ENCODE measurements around the gene TPSB2.

TPSB2 gene

DNA sequence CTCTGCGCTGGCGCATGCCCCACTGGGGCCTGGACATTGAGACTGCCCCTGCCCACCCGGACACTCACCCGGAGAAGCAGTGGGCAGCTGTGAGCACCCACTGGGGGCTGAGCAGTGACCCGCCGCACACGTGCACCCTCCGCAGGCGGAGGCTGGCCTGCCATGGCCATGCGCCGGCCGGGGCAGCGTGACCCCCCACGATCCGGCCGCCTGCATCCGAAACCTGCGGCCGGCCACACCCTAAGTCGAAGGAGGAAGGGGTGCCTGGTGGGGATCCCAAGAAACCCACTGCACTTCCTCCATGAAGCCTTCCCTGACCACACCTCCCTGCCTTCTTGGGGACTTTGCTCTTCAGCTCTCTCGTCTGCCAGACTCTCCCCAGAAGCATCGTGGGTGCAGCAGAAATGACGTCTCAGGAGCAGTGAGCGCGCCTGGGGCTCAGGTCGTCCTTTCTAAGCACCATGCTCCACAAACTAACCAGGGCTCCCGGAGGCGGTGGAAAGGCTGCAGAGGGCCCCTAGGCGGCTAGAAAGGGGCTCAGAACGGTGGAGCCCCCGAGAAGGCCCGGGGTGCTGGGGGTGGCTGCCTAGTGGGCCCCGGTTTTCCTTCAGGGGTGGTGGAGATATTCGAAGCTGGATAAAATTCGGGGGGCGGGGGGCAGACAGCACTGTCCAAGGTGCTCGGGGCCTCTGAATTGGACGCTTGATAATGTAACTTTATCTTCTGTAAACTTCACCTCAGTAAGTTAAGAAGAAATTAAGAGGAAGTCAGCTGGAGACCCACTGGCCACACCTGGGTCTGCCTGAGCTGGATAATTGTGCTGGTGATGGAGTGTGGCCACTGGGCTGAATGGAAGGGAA, 6.4 kb downstream of the TPSB2 start:
- H3K4me1 ChIP-seq (ENCODE audit: control insufficient read depth, insufficient read depth, low read length) = no peaks in the 10 kb centered on the region
- H3K27me3 ChIP-seq (ENCODE audit: control insufficient read depth, insufficient read depth, low read length) = no peaks in the 10 kb centered on the region
- no peaks in the 10 kb centered on the region for H3K9me3 ChIP-seq (ENCODE audit: control insufficient read depth, insufficient read depth, low read depth, low read length)
- no peak overlapping the region for H3K4me3 ChIP-seq (ENCODE audit: low read depth, low read length)
- no peak overlapping the region for H3K27ac ChIP-seq (ENCODE audit: low read depth, low read length)
- H3K9ac ChIP-seq (ENCODE audit: low read length) = no peak overlapping the region
- peaks cover 9% of the 10 kb centered on the region for H3K36me3 ChIP-seq (ENCODE audit: control insufficient read depth, insufficient read depth, low read length)

DNA sequence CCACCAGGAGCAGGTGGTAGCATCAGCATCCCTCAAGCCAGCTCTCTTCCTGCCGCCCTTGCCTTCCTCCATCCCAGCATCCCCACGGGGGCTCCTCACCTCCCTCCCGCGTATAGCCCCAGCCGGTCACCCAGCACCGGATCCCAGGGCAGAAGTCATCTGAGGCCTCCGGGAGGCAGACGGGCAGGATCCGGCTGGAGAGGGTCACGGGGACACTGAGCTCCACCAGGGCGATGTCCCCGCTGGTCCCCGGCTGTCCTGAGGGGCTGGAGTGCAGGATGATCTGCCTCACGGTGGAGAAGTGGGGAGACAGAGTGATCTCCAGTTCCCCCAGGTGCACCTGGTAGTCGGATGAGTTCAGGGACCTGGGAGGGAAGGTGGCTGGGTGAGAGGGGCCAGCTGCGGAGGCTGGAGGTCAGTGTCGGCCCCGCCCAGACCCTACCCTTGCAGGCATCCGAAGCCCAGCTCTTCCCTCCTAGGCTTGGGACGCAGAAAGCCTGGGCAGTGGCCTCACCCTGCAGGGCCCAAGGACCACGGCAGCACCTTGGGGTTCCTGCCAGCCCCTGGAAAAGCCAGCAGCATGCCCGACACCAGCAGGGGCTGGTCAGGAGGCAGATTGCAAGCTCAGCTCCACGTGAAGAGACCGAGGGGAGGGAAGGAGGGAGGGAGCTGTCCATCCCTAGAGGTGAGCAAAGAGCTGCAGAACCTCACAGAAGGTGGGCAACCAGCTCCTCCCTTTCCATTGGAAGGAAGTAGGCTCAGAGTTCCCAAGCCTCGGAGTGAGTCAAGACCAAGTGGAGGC, 7.2 kb downstream of the TPSB2 start:
- no peaks in the 10 kb centered on the region for H3K27me3 ChIP-seq (ENCODE audit: control insufficient read depth, insufficient read depth, low read length)
- no peak overlapping the region for H3K9ac ChIP-seq (ENCODE audit: low read length)
- H3K9me3 ChIP-seq (ENCODE audit: control insufficient read depth, insufficient read depth, low read depth, low read length) = no peaks in the 10 kb centered on the region
- no peak overlapping the region for H3K27ac ChIP-seq (ENCODE audit: low read depth, low read length)
- H3K4me1 ChIP-seq (ENCODE audit: control insufficient read depth, insufficient read depth, low read length) = no peaks in the 10 kb centered on the region
- H3K4me3 ChIP-seq (ENCODE audit: low read depth, low read length) = no peak overlapping the region
- H3K36me3 ChIP-seq (ENCODE audit: control insufficient read depth, insufficient read depth, low read length) = peaks cover 15% of the 10 kb centered on the region

DNA sequence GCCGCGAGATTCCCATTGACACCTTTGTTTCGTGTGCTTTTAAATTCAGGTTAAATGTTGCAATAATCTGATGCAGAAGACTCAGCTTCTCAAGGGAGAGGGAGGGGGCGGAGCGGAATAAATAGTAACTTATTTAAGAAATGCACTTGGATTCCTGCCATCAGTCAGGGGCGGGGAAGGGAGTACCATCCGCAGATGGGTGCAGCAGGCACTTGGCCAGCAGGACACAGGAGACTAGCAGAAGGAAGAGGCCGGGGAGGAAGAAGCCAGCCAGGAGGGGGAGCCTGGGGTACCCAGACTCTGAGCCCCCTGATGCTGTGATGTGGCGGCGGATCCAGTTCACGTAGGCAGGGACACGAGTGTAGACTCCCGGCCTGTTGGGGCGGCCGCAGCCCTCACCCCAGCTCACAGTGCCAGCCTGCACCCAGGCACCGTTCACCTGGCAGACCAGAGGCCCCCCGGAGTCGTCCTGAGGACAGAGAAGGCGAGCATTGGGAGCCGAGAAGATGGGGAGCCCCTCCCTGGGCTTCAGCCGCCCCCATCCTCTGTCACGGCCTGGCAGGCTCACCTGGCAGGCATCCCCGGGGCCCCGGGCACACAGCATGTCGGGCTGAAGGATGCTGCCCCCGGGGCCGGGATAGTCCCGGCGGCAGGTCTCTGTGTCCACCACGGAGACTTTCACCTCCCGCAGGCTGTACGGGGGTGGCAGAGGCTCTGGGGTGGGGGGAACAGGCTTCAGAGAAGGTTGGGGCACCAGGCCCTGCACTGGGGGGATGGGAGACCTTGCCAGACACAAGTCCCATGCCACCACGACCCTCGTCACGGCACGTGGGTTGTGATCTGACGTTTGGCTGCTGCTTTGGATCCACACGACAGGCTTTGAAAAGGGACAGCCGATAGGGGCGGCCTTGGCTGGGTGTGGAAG, 8.1 kb downstream of the TPSB2 start:
- Histone ChIP-seq H3K9me3 (ENCODE audit: control insufficient read depth, insufficient read depth, low read depth, low read length) (no peaks in the 10 kb centered on the region), H3K4me1 (ENCODE audit: control insufficient read depth, insufficient read depth, low read length) (no peaks in the 10 kb centered on the region), H3K27ac (ENCODE audit: low read depth, low read length) (no peak overlapping the region), H3K4me3 (ENCODE audit: low read depth, low read length) (no peak overlapping the region), H3K36me3 (ENCODE audit: control insufficient read depth, insufficient read depth, low read length) (peaks cover 24% of the 10 kb centered on the region), H3K9ac (ENCODE audit: low read length) (no peak overlapping the region), H3K27me3 (ENCODE audit: control insufficient read depth, insufficient read depth, low read length) (no peaks in the 10 kb centered on the region)

DNA sequence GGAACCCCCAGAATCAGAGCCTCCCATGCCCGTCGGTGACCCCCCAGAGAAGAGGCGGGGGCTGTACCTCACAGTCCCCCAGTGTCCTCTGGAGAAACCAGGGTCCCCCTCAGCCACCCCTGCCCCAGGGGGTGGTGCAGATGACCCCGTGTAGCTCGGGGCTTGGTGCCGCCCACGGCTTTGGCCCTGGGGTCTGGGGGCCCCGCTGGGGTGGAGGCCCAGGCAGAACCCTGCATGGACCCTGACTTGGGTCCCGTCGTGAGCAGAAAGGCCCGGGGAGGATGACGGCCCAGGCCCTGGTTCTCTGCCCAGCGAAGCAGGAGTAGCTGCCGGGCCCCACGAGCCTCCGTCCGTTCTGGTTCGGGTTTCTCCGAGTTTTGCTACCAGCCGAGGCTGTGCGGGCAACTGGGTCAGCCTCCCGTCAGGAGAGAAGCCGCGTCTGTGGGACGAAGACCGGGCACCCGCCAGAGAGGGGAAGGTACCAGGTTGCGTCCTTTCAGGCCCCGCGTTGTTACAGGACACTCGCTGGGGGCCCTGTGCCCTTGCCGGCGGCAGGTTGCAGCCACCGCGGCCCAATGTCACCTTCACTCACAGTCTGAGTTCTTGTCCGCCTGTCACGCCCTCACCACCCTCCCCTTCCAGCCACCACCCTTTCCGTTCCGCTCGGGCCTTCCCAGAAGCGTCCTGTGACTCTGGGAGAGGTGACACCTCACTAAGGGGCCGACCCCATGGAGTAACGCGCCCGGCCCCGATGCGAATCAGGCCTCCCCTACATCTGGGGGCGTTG, 8.9 kb downstream of the TPSB2 start:
- peaks cover 29% of the 10 kb centered on the region for H3K36me3 ChIP-seq (ENCODE audit: control insufficient read depth, insufficient read depth, low read length)
- H3K4me3 ChIP-seq (ENCODE audit: low read depth, low read length) = no peak overlapping the region
- no peak overlapping the region for H3K9ac ChIP-seq (ENCODE audit: low read length)
- H3K27me3 ChIP-seq (ENCODE audit: control insufficient read depth, insufficient read depth, low read length) = no peaks in the 10 kb centered on the region
- no peak overlapping the region for H3K27ac ChIP-seq (ENCODE audit: low read depth, low read length)
- H3K9me3 ChIP-seq (ENCODE audit: control insufficient read depth, insufficient read depth, low read depth, low read length) = no peaks in the 10 kb centered on the region
- no peaks in the 10 kb centered on the region for H3K4me1 ChIP-seq (ENCODE audit: control insufficient read depth, insufficient read depth, low read length)

DNA sequence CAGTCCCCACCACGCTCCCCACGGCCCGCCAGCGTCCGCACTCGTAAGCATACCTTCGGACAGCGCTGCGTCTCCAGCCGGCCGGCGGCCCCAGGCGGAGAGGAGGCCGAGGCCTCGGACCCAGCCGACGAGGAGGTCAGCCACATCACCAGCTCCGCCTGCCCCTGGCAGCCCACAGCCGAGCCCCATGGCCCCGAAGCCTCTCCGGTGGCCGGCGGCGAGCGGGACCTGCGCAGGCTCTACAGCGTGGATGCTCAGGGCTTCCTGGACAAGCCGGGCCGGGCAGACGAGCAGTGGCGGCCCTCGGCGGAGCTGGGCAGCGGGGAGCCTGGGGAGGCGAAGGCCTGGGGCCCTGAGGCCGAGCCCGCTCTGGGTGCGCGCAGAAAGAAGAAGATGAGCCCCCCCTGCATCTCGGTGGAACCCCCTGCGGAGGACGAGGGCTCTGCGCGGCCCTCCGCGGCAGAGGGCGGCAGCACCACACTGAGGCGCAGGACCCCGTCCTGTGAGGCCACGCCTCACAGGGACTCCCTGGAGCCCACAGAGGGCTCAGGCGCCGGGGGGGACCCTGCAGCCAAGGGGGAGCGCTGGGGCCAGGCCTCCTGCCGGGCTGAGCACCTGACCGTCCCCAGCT, 9.8 kb downstream of the TPSB2 start:
- Histone ChIP-seq H3K4me1 (ENCODE audit: control insufficient read depth, insufficient read depth, low read length) (no peaks in the 10 kb centered on the region), H3K27me3 (ENCODE audit: control insufficient read depth, insufficient read depth, low read length) (no peaks in the 10 kb centered on the region), H3K9me3 (ENCODE audit: control insufficient read depth, insufficient read depth, low read depth, low read length) (no peaks in the 10 kb centered on the region), H3K9ac (ENCODE audit: low read length) (no peak overlapping the region), H3K4me3 (ENCODE audit: low read depth, low read length) (no peak overlapping the region), H3K27ac (ENCODE audit: low read depth, low read length) (no peak overlapping the region), H3K36me3 (ENCODE audit: control insufficient read depth, insufficient read depth, low read length) (peaks cover 34% of the 10 kb centered on the region)

DNA sequence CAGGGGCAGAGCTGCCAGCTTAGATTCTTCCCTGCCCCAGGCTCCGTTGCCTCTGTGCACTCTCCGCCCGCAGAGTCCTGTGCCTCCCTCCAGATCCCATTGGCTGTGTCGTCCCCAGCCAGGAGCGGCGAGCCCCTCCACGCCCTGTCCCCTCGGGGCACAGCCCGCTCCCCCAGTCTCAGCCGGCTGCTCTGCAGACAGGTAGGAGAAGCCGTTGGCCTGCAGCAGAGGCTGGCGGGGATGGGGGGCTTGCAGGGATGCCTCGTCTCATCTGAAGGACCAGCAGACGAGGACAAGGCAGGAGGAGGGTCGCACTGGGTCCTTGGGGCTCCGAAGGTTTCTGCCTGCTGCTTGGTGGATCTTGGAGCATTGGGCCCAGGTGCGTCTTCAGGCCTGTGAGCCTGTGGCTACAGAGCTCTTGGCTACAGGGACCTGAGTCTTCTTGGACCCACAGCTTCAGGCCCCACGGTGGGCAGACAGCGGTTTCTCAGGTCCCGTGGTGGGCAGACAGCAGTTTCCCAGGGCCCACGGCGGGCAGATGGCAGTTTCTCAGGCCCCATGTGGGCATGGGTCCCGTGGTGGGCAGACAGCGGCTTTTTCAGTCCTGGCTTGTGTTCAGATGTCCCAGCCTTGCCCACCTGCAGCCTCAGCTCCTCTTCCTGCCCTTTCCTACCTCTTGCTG, 10.9 kb downstream of the TPSB2 start:
- no peaks in the 10 kb centered on the region for H3K27me3 ChIP-seq (ENCODE audit: control insufficient read depth, insufficient read depth, low read length)

DNA sequence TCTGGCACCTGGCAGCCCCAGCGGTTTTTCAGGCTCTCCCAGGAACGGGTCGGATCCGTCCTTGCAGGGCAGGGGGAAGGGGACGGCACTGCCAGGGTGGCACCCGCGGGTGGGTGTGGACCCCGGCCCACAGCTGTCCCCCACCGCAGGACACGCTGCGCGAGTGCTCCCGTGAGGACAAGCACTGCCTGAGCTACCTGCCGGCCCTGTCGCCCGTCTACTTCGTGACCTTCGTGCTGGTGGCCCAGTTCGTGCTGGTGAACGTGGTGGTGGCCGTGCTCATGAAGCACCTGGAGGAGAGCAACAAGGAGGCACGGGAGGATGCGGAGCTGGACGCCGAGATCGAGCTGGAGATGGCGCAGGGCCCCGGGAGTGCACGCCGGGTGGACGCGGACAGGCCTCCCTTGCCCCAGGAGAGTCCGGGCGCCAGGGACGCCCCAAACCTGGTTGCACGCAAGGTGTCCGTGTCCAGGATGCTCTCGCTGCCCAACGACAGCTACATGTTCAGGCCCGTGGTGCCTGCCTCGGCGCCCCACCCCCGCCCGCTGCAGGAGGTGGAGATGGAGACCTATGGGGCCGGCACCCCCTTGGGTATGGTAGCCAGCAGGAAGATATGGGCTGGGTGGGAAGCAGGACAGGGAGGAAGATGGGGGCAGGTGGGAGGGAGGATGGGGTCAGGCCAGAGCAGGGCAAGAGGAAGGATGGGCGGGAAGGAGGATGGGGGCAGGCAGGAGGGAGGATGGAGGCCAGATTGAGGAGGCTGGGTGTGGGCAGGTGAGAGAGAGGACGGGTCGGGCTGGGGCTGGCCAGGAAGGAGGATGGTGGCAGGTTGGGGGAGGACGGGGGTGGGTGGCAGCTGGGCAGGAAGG, 11.7 kb downstream of the TPSB2 start:
- no peak overlapping the region for H3K4me3 ChIP-seq (ENCODE audit: low read depth, low read length)
- H3K27ac ChIP-seq (ENCODE audit: low read depth, low read length) = no peak overlapping the region
- H3K9ac ChIP-seq (ENCODE audit: low read length) = no peak overlapping the region
- H3K36me3 ChIP-seq (ENCODE audit: control insufficient read depth, insufficient read depth, low read length) = peaks cover 34% of the 10 kb centered on the region
- no peaks in the 10 kb centered on the region for H3K4me1 ChIP-seq (ENCODE audit: control insufficient read depth, insufficient read depth, low read length)
- no peaks in the 10 kb centered on the region for H3K27me3 ChIP-seq (ENCODE audit: control insufficient read depth, insufficient read depth, low read length)
- H3K9me3 ChIP-seq (ENCODE audit: control insufficient read depth, insufficient read depth, low read depth, low read length) = no peaks in the 10 kb centered on the region

More for the DNA sequence above, 10.9 kb downstream of the TPSB2 start:
- no peak overlapping the region for H3K27ac ChIP-seq (ENCODE audit: low read depth, low read length)
- H3K9ac ChIP-seq (ENCODE audit: low read length) = no peak overlapping the region
- no peaks in the 10 kb centered on the region for H3K4me1 ChIP-seq (ENCODE audit: control insufficient read depth, insufficient read depth, low read length)
- peaks cover 34% of the 10 kb centered on the region for H3K36me3 ChIP-seq (ENCODE audit: control insufficient read depth, insufficient read depth, low read length)
- no peak overlapping the region for H3K4me3 ChIP-seq (ENCODE audit: low read depth, low read length)
- H3K9me3 ChIP-seq (ENCODE audit: control insufficient read depth, insufficient read depth, low read depth, low read length) = no peaks in the 10 kb centered on the region

DNA sequence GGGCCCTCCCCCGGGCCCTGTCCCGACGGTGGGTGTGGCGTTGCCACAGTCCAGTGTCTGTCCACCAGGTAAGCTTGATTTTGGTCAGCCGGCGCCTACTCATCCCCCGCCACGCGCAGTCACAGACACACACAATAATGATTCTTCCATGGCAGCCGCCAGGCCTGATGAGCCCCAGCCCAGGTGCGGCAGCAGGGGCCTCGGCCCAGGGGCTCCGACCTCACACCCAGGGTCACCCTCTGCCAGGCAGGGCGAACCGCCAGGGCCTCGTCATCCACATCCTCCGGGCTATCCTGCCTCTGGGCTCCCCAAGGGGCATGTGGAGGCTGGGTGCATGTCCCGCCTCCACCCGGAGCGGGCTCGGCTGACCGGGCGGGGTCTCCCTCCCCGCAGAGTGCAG, 12.5 kb downstream of the TPSB2 start:
- no peak overlapping the region for H3K27ac ChIP-seq (ENCODE audit: low read depth, low read length)
- H3K9ac ChIP-seq (ENCODE audit: low read length) = no peak overlapping the region
- H3K36me3 ChIP-seq (ENCODE audit: control insufficient read depth, insufficient read depth, low read length) = peaks cover 37% of the 10 kb centered on the region
- H3K27me3 ChIP-seq (ENCODE audit: control insufficient read depth, insufficient read depth, low read length) = no peaks in the 10 kb centered on the region
- H3K4me1 ChIP-seq (ENCODE audit: control insufficient read depth, insufficient read depth, low read length) = no peaks in the 10 kb centered on the region
- H3K4me3 ChIP-seq (ENCODE audit: low read depth, low read length) = no peak overlapping the region
- H3K9me3 ChIP-seq (ENCODE audit: control insufficient read depth, insufficient read depth, low read depth, low read length) = no peaks in the 10 kb centered on the region

All from HUES6 (cell line).